Activated CD4-positive, alpha-beta T cell treated with anti-CD3 and anti-CD28 coated beads for 48 hours (primary cell): ENCODE results near the gene PYGB.

ENCODE experiments used
- DNase-seq: peaks from one replicate; pipeline ENCODE4 v3.0.0-alpha.2; 2020

Gene PYGB

GRCh38 chr20:25283221-25283951 lies 35.5 kb downstream of the PYGB start:
- no peak for DNase-seq

GRCh38 chr20:25284131-25284601 lies 36.3 kb downstream of the PYGB start:
- DNase-seq: no peak

- no peak for DNase-seq
Observed at GRCh38 chr20:25285091-25285647, 37.3 kb downstream of the PYGB start.

- no peak for DNase-seq
Observed at GRCh38 chr20:25285856-25286798, 38.2 kb downstream of the PYGB start.

- DNase-seq: no peak
Observed at GRCh38 chr20:25286917-25287316, 39.0 kb downstream of the PYGB start.

- DNase-seq: no peak
Observed at GRCh38 chr20:25287631-25288290, 39.9 kb downstream of the PYGB start.

GRCh38 chr20:25288291-25289181 lies 40.7 kb downstream of the PYGB start:
- no peak for DNase-seq

- no peak for DNase-seq
Observed at GRCh38 chr20:25289886-25290597, 42.2 kb downstream of the PYGB start.

- DNase-seq: no peak
Observed at GRCh38 chr20:25290646-25291431, 43.0 kb downstream of the PYGB start.

GRCh38 chr20:25291432-25292133 lies 43.7 kb downstream of the PYGB start:
- no peak for DNase-seq

GRCh38 chr20:25292176-25292891 lies 44.4 kb downstream of the PYGB start:
- DNase-seq: no peak

GRCh38 chr20:25293507-25293906 lies 45.6 kb downstream of the PYGB start:
- DNase-seq: no peak

- no peak for DNase-seq
Observed at GRCh38 chr20:25293910-25294458, 46.1 kb downstream of the PYGB start.

- DNase-seq: peak; percentile 73
Observed at GRCh38 chr20:25294459-25295385, 46.8 kb downstream of the PYGB start.

GRCh38 chr20:25295386-25296093 lies 47.7 kb downstream of the PYGB start:
- DNase-seq: no peak
